ENCODE data around the gene ANXA11. TPM values are rescaled to one million over a fixed set of nuclear protein-coding genes. Genes with fewer than 3 reads are reported as not detected.
A peak's percentile ranks its signal among the peaks of the same experiment; 100 is the strongest.
"Not testable (repeated sequence)": the region's sequence is repeated elsewhere in the genome, so short reads cannot be mapped to it uniquely, and the experiment has no call there.

The ANXA11 gene
- total RNA-seq, 6 donors from 2014 or later: 108 to 327 (median 194) TPM

- ATAC-seq (ENCODE audit: low FRiP score in 2 of 2): peak in 1 of 2 donors; percentile 51
- not testable (repeated sequence) for H3K4me3 ChIP-seq, DNase-seq, H3K9me3 ChIP-seq, H3K27me3 ChIP-seq
- H3K4me1 ChIP-seq: peaks cover 15 to 25% (median 16%) of the 10 kb centered on the region in 4 donors
- H3K27ac ChIP-seq: peak overlapping the region in 2 of 4 donors; percentile 15 to 19
- 61 to 64% methylated on average over 11 of the region's 11 CpGs for WGBS, 2 donors
- peaks cover 0 to 11% (median 2%) of the 10 kb centered on the region in 4 donors for H3K36me3 ChIP-seq
- TF ChIP-seq POLR2AphosphoS5 (IDR thresholded peaks at IDR 0.05): peak in 1 of 2 donors; percentile 12
These were observed 59.7 kb downstream of the ANXA11 start for GRCh38 chr10:80145406-80146308.

- Histone ChIP-seq H3K4me3 (peak overlapping the region in 2 of 4 donors; percentile 5 to 20), H3K27ac (no peak overlapping the region), H3K4me1 (peaks cover 15 to 25% (median 16%) of the 10 kb centered on the region in 4 donors), H3K36me3 (peaks cover 0 to 5% (median 0%) of the 10 kb centered on the region in 4 donors), H3K9me3 (no peaks in the 10 kb centered on the region), H3K27me3 (no peaks in the 10 kb centered on the region)
- WGBS, 2 donors: 13 to 69% methylated on average over 2 to 12 of the region's 12 CpGs
- ATAC-seq (ENCODE audit: low FRiP score in 2 of 2): peak; percentile 10 to 34
- peak in 1 of 2 donors; percentile 58 for DNase-seq
- TF ChIP-seq POLR2AphosphoS5 (IDR thresholded peaks at IDR 0.05): no peak
- TF ChIP-seq CTCF (IDR thresholded peaks at IDR 0.05): no peak
- no peak for TF ChIP-seq POLR2A (IDR thresholded peaks at IDR 0.05)
- no peak for TF ChIP-seq EP300 (IDR thresholded peaks at IDR 0.05)
These were observed 60.6 kb downstream of the ANXA11 start for GRCh38 chr10:80144696-80145131.

- Histone ChIP-seq H3K27me3 (no peaks in the 10 kb centered on the region), H3K4me3 (peak overlapping the region in 2 of 4 donors; percentile 5 to 20), H3K4me1 (peaks cover 15 to 25% (median 16%) of the 10 kb centered on the region in 4 donors), H3K9me3 (no peaks in the 10 kb centered on the region), H3K27ac (no peak overlapping the region), H3K36me3 (peaks cover 0 to 4% (median 0%) of the 10 kb centered on the region in 4 donors)
- ATAC-seq (ENCODE audit: low FRiP score in 2 of 2) (peak; percentile 33 to 68), DNase-seq (peak; percentile 37 to 85)
- TF ChIP-seq EP300 (IDR thresholded peaks at IDR 0.05) (no peak), CTCF (IDR thresholded peaks at IDR 0.05) (peak in 4 of 6 experiments; percentile 1 to 13 (median 10)), POLR2A (IDR thresholded peaks at IDR 0.05) (no peak)
- 32 to 41% methylated on average over 8 to 27 of the region's 28 CpGs for whole genome bisulfite sequencing, 2 donors
These were observed 61.2 kb downstream of the ANXA11 start for GRCh38 chr10:80144067-80144695.

GRCh38 chr10:80141696-80142460, 63.5 kb downstream of the ANXA11 start:
- peaks cover 15 to 25% (median 16%) of the 10 kb centered on the region in 4 donors for H3K4me1 ChIP-seq
- no peak overlapping the region for H3K4me3 ChIP-seq
- H3K27ac ChIP-seq: no peak overlapping the region
- H3K27me3 ChIP-seq: no peaks in the 10 kb centered on the region
- H3K9me3 ChIP-seq: no peaks in the 10 kb centered on the region
- H3K36me3 ChIP-seq: no peaks in the 10 kb centered on the region
- ATAC-seq (ENCODE audit: low FRiP score in 2 of 2) (no peak), DNase-seq (peak in 1 of 2 donors; percentile 58)
- 56 to 60% methylated on average over 17 to 19 of the region's 19 CpGs for WGBS, 2 donors
- TF ChIP-seq CTCF (IDR thresholded peaks at IDR 0.05): no peak
- no peak for TF ChIP-seq POLR2AphosphoS5 (IDR thresholded peaks at IDR 0.05)
- no peak for TF ChIP-seq EP300 (IDR thresholded peaks at IDR 0.05)
- TF ChIP-seq POLR2A (IDR thresholded peaks at IDR 0.05): no peak

Measured in upper lobe of left lung (tissue), 6 donors.